ENCODE data around the gene MED13L. TPM values are rescaled to one million over a fixed set of nuclear protein-coding genes. Genes with fewer than 3 reads are reported as not detected.
A peak's percentile ranks its signal among the peaks of the same experiment; 100 is the strongest.
"Not testable (repeated sequence)": the region's sequence is repeated elsewhere in the genome, so short reads cannot be mapped to it uniquely, and the experiment has no call there.

The MED13L gene
- total RNA-seq, 1 donor from 2014 or later: 155 TPM

DNA sequence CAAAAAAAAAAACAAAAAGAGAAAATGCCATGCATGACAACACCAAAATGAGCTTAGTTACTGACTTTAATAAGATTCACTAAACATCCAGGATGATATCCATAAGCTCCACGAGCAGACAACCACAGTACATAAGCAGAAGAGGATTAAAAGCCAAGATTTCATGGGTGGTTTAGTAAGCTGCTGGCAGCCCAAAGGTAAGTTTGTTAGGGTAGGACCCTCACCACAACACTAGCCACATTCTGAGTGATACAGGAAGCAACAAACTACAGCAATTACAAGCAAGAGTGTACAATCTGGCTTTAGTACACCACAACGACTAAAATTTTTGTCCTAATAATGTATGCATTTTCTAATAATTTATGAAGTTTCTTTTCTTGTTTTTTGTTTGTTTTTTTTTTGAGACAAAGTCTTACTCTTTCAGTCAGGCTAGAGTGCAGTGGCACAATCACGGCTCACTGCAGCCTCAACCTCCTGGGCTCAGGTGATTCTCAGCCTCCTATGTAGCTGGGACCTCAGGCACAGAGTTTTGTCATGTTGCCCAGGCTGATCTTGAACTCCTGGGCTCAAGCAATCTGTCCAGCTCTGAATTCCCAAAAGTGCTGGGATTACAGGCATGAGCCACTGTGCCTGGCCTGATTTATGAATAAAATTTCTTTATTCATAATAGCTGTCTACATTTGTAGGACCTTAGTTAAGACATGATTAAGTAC lies 221.4 kb downstream of the MED13L start:
- no peak for DNase-seq (ENCODE audit: low read depth)

DNA sequence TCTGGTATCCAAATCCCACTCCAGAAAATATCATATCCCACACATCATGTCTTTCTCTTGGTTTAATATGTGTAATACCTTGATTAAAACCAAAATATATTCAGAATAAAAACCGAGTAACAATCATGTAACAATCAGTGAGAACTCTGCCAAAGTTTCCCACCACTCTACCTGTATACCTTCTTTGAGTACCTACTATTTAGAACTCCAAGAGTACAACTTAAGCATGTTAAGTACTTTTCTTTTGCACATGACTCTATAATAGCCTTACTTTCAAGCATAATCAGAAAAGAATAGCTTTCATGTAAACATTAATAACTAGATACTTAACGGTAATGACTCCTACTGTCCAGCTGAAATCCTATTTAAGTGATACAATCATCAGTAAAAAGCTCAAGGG lies 223.2 kb downstream of the MED13L start:
- no peak for DNase-seq (ENCODE audit: low read depth)

DNA sequence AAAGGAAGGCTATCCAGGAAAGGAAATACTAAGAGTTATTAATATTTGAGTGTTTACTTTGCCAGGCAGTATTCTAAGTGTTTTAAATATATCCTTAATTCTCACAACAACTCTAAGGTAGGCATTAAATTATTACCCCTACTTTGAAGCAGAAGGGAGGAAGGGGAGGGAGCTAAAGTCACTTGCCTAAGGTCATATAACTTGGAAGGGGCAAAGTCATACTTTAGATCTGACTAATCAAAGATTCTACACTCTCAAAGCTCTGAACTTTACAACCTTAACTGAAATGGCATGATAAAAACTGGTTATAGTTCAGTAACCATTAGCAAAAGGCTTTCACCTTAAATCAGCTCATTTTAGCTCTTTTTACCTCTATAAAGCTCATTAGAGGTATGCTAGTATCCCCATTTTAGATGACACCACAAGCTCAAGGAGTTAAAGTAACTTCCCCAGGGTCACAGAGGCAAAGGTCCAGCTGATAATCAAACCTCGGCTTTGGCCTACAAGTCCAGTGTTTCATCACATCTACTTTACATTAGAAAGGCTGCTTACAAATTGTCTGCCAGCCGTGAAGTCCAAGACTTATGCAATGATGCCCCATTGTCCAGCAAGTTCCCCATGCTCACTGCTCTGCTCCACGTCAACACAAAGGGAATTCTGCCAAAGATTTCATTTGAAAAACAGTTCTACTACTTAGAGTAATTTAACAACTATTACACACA lies 223.9 kb downstream of the MED13L start:
- peak; percentile 94 for DNase-seq (ENCODE audit: low read depth)

DNA sequence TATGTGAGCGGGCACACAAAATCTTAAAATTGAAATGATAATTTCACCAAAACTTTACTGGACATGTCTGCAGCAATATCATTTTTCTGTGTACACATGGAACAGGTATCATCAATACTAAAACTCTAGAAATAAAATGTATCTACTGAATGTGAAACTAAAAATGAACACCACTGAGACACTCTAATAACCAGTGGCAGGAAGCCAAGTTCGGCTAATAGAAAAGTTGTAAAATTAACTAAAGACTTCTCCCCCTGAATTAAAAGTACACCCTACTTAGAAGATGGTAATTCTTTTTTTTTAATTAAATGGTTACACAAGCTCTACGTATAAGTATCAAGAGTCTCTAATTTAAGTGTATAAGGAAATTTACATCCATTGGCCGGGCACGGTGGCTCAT lies 227.2 kb downstream of the MED13L start:
- no peak for DNase-seq (ENCODE audit: low read depth)

DNA sequence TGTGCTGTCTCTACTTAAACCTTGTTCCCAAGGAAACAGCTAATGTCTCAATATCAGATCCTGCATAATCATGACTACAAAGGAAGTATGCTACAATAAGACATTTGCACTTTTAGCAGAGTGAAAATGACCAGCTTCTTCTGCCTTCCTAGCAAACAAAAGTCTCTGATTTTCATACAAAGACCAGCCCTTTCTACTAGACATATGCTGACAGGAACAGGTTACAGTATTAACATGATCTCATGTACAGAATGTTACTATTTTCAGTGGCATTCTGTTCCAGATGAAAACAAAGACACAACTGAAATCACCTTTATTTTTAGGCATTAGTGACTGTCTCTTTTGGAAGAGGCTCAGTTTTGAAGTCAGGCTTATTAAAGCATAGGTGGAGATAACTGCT lies 228.6 kb downstream of the MED13L start:
- DNase-seq (ENCODE audit: low read depth): no peak

DNA sequence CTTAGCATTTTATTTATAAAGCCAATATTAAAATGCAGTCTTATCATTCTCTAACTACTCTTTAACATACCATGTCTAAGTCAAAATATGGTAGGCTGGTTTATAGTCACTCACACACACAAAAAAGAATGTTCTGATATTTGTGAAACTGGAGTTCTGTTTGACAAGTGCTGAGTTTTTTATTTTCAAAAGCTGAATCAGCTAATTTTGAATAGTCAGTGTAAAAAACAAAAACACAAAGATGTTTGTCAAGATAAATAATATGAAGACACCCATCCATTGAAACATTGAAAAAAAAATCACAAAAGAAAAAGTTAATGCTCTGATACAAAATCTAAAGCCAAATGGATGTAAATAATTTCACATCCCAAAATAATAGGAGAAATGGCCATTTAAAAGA lies 231.5 kb downstream of the MED13L start:
- no peak for DNase-seq (ENCODE audit: low read depth)

DNA sequence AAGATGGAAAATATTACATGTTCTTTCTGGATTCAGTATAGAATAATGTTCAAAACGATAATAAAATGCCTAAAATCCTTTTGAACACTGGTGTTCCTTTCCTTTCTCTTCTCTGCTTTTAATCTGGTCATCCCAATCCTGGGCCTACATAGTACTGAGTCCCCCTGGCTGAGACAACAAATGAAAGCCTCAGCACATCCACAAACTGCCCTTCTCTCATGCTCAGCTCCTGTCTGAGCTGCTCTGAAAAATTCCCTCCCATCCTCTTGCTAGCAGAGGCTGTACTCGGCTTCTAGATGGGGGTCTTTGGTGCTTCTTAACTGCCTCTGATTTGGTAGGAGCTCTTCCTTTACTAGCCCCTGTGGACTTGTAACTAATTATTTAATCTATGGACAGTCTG lies 232.3 kb downstream of the MED13L start:
- DNase-seq (ENCODE audit: low read depth): no peak

DNA sequence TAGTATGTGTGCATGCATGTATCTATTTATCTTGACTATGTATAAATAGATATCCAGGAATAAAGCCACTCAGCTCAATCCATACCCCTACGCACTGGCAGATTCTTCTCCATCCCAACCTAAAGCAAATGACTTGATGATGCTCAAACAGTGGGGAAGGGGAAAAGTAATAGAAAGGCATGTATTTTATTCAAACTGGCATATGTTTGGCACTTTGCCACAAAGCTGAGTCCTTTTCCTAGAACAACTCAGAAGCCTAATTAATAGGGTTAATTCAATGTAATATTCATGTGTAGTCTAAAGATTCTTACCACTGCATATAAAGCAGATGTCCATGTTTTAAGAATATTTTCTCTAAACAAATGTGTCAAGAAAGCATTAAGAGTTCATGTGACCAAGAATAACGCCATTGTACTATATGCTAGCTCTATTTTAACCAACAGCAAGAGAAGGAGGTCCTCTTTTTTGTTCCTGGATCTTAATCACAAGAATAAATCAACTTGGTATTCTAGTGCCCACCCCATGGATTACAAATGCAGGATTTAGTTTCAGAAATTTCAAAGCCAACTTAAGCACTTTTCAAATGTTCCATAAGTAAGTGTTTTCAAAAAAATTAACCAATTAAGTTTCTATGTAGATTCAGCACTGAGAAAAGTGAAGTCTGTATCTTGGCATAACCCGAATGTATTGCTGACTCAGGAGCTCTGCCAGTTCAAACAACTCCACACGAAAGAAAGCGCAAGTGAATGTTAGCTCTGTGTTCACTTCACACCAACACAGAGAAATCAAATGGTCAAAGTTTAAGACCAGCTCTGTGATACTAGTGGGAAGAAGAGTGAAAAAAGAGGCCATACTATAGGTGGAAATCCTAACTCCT lies 233.6 kb downstream of the MED13L start:
- no peak for DNase-seq (ENCODE audit: low read depth)

DNA sequence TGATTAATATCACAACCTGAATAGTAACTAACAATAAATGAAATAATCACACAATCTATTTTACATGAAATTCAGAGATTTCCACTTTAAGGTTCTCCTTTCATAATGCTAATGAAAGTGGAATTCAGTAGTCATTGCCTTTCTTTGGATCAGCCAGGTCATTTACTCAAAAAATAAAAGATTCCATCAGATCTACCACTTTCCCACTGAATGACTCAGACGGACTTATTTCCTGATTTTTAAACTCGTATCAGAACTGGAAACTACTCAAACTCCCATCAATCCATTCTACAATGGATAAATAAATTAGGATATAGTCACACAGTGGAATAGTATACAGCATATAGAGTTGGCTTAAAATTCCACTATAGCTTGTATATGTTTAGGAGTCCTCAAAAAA lies 237.1 kb downstream of the MED13L start:
- DNase-seq (ENCODE audit: low read depth): no peak

DNA sequence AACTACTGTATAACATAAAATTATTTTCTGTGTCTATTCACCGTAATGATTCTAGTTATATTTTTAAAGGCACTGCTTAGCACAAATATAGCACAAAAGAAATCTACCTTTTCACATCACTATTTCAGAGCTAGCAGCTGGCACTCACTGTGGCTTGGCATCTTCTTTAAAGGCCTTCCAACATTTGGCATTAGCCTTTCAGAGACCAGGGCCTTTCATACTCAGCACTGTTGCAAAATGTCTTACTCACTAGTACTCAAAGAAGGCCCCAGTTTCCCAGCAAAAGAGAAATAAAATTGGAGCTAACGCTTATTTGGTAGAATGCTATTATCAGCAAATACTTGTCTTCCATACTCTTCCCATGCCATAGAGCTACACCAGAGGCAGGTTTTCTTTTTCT lies 238.4 kb downstream of the MED13L start:
- DNase-seq (ENCODE audit: low read depth): peak; percentile 20

DNA sequence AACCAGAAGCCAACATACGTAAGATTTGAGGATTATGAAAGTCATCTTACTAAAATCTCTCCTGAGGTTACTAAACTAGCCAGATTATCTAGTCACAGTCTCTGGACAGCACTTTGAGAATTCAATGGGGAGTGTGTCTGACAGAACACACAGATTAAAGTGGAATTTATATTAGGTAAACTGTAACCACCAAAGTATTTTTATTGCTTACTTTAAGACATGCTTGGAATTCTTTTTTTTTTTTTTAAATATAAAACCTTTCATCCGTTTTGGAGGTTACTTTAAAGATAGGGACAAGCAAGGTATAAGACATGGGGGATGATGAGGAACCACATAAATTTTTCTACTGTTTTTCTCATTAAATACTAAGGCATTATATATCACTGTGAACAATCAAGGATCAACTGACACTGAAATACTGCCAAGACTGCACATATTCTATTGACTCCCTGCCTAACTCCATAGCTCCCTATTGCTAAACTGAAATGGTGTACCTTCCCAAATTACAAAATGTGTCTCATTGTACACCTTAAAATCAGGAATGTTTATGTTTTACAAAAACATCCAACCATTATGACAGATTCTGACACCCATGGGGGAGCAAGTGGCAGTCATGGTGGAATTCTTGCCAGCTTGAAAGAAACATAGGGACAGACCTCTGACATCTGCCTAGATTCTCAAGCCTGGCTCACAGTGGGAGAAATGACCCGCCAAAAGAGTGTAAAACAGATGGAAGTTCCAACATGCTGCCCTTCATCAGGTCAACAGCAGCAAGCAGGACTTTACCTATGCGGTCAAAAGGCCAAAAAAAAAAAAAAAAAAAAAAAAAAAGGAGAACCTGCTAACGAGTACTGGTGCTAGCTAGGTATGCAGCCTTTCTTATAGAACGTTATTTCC lies 239.3 kb downstream of the MED13L start:
- peak; percentile 71 for DNase-seq (ENCODE audit: low read depth)

DNA sequence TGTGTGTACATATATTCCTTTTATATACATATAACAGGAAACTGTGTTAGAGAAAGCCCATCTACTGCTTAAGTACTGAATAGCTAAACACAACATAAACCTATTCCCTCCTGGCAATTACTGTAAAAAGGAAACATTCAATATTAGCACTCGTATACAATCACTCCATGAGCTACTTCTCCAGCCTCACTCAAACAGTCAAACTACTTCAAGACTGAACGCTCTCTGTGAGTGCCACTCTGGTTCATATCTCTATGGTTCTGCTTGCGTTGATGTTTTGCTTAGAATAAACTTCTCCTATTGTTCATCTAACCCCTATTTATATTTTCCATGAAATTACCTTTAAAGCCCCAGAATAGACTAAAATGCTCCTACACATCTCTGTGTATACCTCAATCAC lies 243.7 kb downstream of the MED13L start:
- no peak for DNase-seq (ENCODE audit: low read depth)

DNA sequence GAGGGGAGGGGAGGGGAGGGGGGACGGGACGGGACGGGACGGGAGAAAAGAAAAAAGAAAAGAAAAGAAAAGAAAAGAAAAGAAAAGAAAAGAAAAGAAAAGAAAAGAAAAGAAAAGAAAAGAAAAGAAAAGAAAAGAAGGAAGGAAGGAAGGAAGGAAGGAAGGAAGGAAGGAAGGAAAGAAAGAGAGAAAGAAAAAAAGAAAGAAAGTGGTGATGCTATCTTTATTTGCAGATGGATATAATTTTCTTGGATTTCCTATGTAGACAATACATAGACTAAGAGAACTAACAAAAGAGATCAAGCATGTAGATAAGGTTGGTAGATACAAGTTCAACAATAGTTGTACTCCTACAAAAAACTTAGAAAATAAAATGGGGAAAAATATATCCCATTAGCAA lies 245.9 kb downstream of the MED13L start:
- not testable (repeated sequence) for DNase-seq (ENCODE audit: low read depth)

DNA sequence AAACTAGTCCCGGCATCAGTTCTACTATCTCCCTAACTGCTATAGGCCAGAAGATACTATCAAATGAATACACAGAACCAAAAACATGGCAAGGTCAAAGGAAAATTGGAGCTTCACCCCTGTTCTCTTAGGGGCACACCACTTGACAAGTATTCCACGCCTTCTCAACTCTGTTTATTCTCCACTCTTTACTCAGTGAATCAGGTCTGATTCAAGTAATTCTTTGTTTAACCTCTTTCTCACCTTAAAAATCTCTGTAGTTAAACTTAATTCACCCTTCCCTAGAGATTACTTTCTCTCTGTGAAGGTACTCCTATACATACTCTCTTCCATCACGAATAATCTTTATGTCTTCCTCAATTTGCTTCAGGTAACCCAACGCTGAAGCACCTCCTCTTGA lies 248.9 kb downstream of the MED13L start:
- no peak for DNase-seq (ENCODE audit: low read depth)

DNA sequence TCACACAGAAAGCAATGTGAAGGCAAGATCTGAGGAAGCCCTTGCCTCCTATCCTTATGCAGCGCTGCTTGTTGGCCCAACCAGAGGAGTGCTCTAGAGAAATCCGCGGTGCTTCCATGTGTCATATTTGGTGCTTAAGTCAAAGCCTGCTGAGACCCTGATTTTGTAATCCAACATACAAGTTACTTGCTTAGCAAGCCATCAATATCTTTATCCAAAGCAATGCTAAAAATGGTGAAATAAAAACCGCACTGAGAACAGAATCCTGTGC lies 250.0 kb downstream of the MED13L start:
- DNase-seq (ENCODE audit: low read depth): no peak

DNA sequence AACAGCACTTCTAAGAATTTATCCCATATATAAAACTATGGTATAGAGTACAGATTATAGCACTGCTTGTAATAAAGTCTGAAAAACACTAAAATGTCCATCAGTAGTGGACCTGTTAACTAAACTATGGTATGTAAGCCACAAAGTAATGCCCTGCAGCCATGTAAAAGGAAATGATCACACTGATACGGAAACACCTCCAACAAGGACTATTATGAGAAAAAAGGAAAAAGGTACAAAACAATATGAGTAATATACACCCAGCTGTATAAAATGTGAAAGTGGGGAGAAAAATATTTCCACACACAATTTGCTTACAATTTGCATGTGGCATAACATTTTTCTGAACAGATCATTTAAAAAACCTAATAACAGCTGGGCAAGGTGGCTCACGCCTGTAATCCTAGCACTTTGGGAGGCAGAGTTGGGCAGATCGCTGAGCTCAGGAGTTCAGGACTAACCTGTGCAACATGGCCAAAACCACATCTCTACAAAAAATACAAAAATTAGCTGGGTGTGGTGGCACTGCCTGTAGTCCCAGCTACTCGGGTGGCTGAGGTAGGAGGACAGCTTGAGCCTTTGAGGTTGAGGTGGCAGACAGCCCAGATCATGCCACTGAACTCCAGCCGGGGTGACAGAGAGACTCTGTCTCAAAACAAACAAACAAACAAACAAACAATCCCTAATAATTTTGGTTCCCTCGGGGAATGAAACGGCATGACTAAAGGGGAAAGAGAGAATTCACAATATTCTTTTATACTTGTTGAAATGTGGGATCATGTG lies 250.5 kb downstream of the MED13L start:
- DNase-seq (ENCODE audit: low read depth): peak; percentile 12

DNA sequence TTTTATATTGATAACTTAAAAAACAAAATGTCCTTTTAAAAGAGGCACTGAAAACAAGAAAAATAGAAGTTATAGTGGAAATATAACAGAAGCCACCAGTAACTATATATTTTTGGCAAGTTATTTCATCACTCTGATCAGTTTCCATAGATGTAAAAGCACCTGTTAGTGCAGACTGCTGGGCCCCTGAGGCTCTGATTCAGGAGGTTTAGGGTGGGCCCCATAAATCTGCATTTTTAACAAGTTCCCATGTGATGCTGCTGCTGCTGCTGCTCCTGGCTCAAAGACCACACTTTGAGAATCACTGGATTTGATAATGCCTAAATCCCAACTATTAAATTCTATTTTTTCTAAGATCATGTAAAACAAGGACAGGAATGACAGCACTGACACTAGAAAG lies 251.1 kb downstream of the MED13L start:
- no peak for DNase-seq (ENCODE audit: low read depth)

DNA sequence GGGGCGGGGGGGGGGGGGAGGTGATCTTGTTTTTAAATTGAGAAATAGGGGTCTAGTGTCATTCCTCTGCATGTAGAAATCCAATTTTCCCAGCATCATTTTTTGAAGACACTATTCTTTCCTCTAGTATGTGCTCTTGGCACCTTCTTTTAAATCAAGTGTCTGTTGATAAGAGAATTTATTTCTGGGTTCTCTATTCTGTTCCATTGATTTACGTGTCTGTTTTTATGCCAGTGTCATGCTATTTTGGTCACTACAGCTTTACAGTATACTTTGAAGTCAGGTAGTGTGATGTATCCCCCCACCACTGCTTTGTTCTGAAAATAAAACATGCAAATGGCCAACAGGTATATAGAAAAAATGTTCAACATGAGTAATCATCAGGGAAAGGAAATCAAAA lies 252.7 kb downstream of the MED13L start:
- no peak for DNase-seq (ENCODE audit: low read depth)

DNA sequence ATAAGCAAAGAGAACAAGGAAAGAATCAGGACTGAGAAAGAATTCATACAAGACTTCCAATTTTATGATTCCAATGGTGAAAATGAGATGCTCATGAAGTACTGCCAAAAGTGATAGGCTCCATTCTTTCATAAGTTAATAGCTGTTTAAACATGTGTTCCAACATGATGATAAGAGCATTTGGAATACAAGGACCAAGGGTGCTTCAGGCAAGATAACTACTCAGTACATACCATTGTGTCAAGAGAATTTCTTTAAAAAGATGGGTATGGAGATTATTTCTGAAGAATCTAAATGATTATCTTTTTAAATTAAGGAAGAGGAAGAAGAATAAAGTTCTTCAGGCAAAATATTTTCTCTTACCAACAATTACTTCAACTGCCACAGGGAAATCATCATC lies 258.1 kb downstream of the MED13L start:
- DNase-seq (ENCODE audit: low read depth): no peak

DNA sequence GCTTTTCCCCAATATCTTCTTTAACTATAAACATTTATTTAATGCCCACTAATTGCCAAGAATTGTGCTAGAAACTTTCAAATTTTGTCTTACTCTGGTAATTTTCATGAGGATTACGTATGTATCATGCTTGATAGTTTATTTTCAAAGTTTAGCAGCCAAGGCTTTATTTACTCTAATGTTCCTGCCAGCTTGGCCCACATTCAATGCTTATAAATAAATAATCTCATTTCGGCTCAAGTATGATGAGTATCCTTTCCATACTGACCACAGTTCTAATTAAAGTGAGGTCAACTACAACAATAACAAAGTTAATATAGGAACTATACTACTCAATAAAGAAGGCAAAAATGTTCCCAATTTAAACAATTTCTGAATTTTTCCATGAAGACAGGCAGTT lies 259.2 kb downstream of the MED13L start:
- DNase-seq (ENCODE audit: low read depth): no peak

DNA sequence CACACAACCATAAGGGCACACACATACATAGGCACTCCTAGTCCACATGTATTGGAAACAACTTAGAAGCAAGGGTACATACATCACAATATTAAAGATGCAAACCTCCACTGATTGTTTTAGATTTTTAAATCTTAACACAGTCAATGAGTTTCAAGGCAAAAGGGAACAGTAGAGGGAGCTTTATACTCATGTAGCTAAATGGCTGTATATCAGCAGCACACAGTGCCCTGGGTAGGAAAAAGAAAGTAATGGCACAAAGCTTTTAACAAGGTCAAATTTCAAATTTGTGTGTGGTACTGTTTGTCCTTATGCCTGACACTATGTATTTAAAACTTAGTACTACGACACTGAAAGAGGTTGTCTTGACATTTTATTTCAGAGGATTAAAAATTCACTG lies 262.0 kb downstream of the MED13L start:
- peak; percentile 70 for DNase-seq (ENCODE audit: low read depth)

Measured in renal cortical epithelial cell (primary cell).